A673 (cell line): ENCODE measurements around the gene GABRP.

Experiments used
- CTCF ChIP-seq: fragments of 300-800, 200-600 bp; sonication (generic); conservative IDR thresholded peaks from 2 replicates; pipeline ENCODE4 v1.5.1; 2017; ENCODE audit warnings: low read depth, mild to moderate bottlenecking, antibody characterized with exemption, low read length, moderate library complexity, mixed read lengths
- EZH2 ChIP-seq: fragments of 200-600 bp; sonication (generic); IDR thresholded peaks from 2 replicates; pipeline ENCODE4 v1.6.1; 2017; ENCODE audit warnings: borderline replicate concordance, low read depth, mild to moderate bottlenecking, mixed read lengths, antibody characterized with exemption, low read length; ENCODE audit not compliant: poor library complexity, severe bottlenecking

DNA sequence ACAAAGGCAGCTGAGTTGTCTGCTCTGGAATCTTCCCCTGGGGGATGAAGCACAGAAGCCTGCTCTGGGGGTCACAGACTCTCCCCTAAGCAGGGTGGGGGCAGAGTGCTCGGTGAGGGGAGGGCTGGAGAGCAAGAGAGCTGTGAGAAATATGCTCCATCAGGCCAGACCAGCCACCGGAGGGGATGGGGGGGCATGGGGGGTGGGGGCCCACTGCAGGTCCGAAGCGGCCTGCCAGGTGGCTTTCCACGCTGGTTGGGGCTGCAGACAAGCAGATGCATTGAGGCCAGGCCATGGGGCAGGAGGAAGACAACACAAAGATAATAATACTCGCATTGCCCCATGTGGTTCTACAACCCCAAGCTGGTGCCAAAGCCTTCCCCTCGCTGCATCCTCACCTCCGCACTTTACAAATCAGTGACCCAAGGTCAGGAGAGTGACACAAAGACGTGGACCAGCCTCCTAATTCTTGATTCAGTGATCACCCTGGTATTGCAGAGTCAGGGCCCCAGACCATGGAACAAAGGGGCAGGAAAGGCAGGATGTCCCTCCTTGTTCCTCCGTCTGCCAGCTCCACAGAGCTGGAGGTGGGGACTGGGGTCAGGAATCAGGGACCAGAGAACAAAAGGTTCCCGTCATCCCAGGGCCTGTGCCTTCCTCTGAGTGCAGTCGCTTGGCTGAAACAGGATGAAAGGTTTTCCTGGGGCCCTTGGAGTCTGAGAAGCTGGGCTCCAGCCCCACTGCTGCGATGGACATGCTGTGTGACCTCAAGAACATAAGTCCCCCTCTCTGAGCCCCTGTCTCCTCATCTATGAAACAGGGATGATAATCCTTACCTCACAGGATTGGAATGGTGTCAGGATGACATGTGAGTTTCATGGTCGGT, 37.2 kb upstream of the GABRP start:
- TF ChIP-seq CTCF (no peak), EZH2 (no peak)
